ENCODE data around the gene IL1R1. TPM values are rescaled to one million over a fixed set of nuclear protein-coding genes. Genes with fewer than 3 reads are reported as not detected.
A peak's percentile ranks its signal among the peaks of the same experiment; 100 is the strongest.

IL1R1 gene
- polyA plus RNA-seq, 3 donors = 1.8 to 2.7 (median 2.6) TPM

DNA sequence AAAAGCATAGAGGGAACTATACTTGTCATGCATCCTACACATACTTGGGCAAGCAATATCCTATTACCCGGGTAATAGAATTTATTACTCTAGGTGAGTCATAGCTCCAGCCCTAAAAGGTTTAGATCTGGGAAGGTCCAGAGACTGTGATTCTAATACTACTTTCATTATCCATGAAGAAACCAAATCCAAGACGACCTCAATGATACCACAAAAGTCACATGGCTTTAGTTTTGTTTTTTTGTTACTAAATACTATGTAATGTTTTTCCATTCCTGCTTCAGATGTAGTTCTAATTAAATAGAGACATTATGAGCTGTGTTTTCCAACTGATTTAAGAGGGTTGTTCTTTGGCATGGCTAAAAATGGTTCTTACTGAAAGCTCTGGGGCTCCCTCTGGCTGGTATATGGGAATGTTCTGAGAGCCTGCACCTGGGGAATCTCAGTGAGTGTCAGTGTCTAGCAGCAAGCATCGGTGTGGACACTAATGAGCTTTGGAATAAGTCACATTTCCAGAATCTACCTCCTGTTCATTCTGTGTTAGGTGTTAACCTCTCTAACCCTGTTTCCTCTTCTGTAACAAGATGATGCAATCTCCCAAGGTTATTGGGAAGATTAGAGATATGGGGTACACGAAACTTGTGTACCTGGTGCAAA lies 23.8 kb downstream of the IL1R1 start:
- H3K9me3 Mint-ChIP-seq = no peaks in the 10 kb centered on the region
- peaks cover 0 to 3% (median 0%) of the 10 kb centered on the region in 3 donors for H3K27me3 Mint-ChIP-seq (ENCODE audit: low read depth in 3 of 3)
- Histone ChIP-seq H3K4me1 (ENCODE audit: control insufficient read depth in 1 of 2, insufficient read depth in 2 of 2, low read length in 2 of 2) (no peaks in the 10 kb centered on the region), H3K27me3 (ENCODE audit: control insufficient read depth in 2 of 2, insufficient read depth in 2 of 2, low read length in 2 of 2) (no peaks in the 10 kb centered on the region), H3K9ac (ENCODE audit: insufficient read depth, low read length, poor library complexity, severe bottlenecking) (no peak overlapping the region), H3K79me2 (ENCODE audit: insufficient read depth, low read length) (no peaks in the 10 kb centered on the region), H3K27ac (ENCODE audit: low read depth in 1 of 2, low read length in 2 of 2) (no peak overlapping the region), H3K4me2 (replicated peaks; ENCODE audit: extremely low read depth, low read length, poor library complexity, severe bottlenecking) (no peak overlapping the region), H2AFZ (ENCODE audit: insufficient read depth, low read depth, low read length, poor library complexity, severe bottlenecking) (no peak overlapping the region), H4K20me1 (ENCODE audit: insufficient read depth, low read length) (no peaks in the 10 kb centered on the region), H3K4me3 (replicated peaks in 1 of 3; ENCODE audit: low read depth in 2 of 3, low read length in 3 of 3) (no peak overlapping the region), H3K9me3 (replicated peaks in 1 of 2; ENCODE audit: control insufficient read depth in 1 of 2, insufficient read depth in 1 of 2, low read length in 2 of 2) (no peaks in the 10 kb centered on the region), H3K36me3 (replicated peaks in 1 of 2; ENCODE audit: control insufficient read depth in 1 of 2, insufficient read depth in 2 of 2, low read length in 2 of 2) (no peaks in the 10 kb centered on the region)
- peaks cover 2 to 4% of the 10 kb centered on the region in 2 donors for H3K36me3 Mint-ChIP-seq
- TF ChIP-seq CTCF (IDR thresholded peaks at IDR 0.05) = peak; percentile 6
- no peak overlapping the region for H3K4me3 Mint-ChIP-seq
- H3K4me1 Mint-ChIP-seq = peaks cover 6% of the 10 kb centered on the region
- no peak for DNase-seq
- intact Hi-C loops (cut with micrococcal nuclease) = no loop called here
- no peak overlapping the region for H3K27ac Mint-ChIP-seq
- no CpG with 5 or more reads among the region's 4 CpGs for WGBS (ENCODE audit: insufficient coverage)

GRCh38 chr2:102168026-102168771 lies 25.7 kb downstream of the IL1R1 start:
- intact Hi-C loops (cut with micrococcal nuclease) = no loop called here
- H4K20me1 ChIP-seq (ENCODE audit: insufficient read depth, low read length) = no peaks in the 10 kb centered on the region
- no peak overlapping the region for H3K9ac ChIP-seq (ENCODE audit: insufficient read depth, low read length, poor library complexity, severe bottlenecking)
- H3K4me1 Mint-ChIP-seq = peaks cover 23% of the 10 kb centered on the region
- peaks cover 0 to 3% (median 1%) of the 10 kb centered on the region in 3 donors for H3K27me3 Mint-ChIP-seq (ENCODE audit: low read depth in 3 of 3)
- no peak for DNase-seq
- TF ChIP-seq CTCF (IDR thresholded peaks at IDR 0.05) = no peak
- no peaks in the 10 kb centered on the region for H3K9me3 Mint-ChIP-seq
- H3K4me2 ChIP-seq (replicated peaks; ENCODE audit: extremely low read depth, low read length, poor library complexity, severe bottlenecking) = no peak overlapping the region
- H3K4me3 Mint-ChIP-seq = no peak overlapping the region
- no peak overlapping the region for H3K27ac Mint-ChIP-seq
- no peak overlapping the region for H2AFZ ChIP-seq (ENCODE audit: insufficient read depth, low read depth, low read length, poor library complexity, severe bottlenecking)
- H3K27me3 ChIP-seq (ENCODE audit: control insufficient read depth in 2 of 2, insufficient read depth in 2 of 2, low read length in 2 of 2) = no peaks in the 10 kb centered on the region
- H3K4me1 ChIP-seq (ENCODE audit: control insufficient read depth in 1 of 2, insufficient read depth in 2 of 2, low read length in 2 of 2) = peaks cover 17% of the 10 kb centered on the region in 2 donors
- no peak overlapping the region for H3K4me3 ChIP-seq (replicated peaks in 1 of 3; ENCODE audit: low read depth in 2 of 3, low read length in 3 of 3)
- peaks cover 2 to 4% of the 10 kb centered on the region in 2 donors for H3K36me3 Mint-ChIP-seq
- no peaks in the 10 kb centered on the region for H3K9me3 ChIP-seq (replicated peaks in 1 of 2; ENCODE audit: control insufficient read depth in 1 of 2, insufficient read depth in 1 of 2, low read length in 2 of 2)
- H3K36me3 ChIP-seq (replicated peaks in 1 of 2; ENCODE audit: control insufficient read depth in 1 of 2, insufficient read depth in 2 of 2, low read length in 2 of 2) = no peaks in the 10 kb centered on the region
- WGBS (ENCODE audit: insufficient coverage) = 100% methylated on average over 1 of the region's 5 CpGs
- H3K79me2 ChIP-seq (ENCODE audit: insufficient read depth, low read length) = no peaks in the 10 kb centered on the region
- H3K27ac ChIP-seq (ENCODE audit: low read depth in 1 of 2, low read length in 2 of 2) = no peak overlapping the region

Measured in CD14-positive monocyte (primary cell).